Measurements from ENCODE around the gene BAD. TPM values are rescaled to one million over a fixed set of nuclear protein-coding genes. Genes with fewer than 3 reads are reported as not detected.
"Not testable (repeated sequence)": the region's sequence is repeated elsewhere in the genome, so short reads cannot be mapped to it uniquely, and the experiment has no call there.

BAD gene
- polyA plus RNA-seq, 3 donors, result 40.5 to 115 (median 70.6) TPM

DNA sequence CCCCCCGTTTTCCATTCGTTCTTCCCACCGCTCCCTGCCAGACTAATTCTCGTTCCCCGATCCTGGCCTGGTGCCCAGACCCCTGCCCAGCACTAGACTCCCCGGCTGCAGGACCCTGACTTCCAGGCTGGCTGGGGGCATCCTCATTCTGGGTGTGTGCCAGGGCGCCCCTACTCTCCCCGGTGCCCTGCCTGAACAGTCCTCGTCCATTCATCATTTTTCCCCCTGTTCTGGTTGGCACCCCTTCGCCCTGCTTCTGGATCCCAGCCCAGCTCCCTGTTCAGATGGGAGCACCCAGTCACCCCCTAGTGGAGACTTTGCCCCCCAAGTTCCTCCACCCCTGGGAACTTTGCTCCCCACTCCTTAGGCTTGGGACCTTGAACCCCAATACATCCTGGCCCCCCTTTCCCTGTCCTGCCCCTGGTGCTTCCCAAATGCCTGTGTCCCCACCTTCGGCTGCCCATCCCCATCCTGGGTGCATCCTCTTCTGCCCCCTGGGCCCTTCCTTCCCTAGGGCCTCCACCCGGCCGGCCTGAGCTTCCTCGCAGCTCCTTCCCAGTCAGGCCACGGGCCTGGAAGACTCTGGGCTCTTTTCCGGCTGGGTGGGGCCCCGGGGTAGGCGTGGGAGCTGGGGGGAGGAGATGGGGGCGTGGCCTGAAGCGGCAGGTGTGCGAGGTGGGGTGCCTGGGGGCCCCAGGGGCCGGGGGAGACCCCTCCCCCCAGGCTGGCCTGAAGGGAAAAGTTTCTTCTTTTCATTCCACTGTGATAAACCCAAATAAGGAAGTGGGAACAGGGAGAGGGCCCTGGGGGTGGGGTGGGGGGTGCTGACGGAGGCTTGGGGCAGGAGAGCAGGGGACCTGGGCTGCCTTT is 32.2 kb downstream of the BAD start:
- 3 to 6% (median 3%) methylated on average over 23 of the region's 23 CpGs for WGBS, 3 donors
- no peak overlapping the region for H3K27ac ChIP-seq (ENCODE audit: low read depth, low read length)

DNA sequence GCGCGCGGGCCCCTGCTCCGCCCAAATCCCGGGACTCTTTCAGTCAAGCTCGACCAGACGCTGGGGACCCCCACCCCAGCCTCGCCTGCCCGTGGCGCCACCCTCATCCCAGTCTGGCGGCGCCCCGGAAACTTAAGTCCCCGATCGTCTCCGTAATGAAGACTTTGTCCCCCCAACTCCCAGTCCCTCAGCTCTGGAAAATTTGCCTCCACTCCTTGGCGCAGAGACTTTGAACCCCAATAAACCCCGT is 32.8 kb downstream of the BAD start:
- WGBS, 3 donors, result 0 to 1% (median 0%) methylated on average over 17 to 18 of the region's 18 CpGs
- no peak overlapping the region for H3K27ac ChIP-seq (ENCODE audit: low read depth, low read length)

DNA sequence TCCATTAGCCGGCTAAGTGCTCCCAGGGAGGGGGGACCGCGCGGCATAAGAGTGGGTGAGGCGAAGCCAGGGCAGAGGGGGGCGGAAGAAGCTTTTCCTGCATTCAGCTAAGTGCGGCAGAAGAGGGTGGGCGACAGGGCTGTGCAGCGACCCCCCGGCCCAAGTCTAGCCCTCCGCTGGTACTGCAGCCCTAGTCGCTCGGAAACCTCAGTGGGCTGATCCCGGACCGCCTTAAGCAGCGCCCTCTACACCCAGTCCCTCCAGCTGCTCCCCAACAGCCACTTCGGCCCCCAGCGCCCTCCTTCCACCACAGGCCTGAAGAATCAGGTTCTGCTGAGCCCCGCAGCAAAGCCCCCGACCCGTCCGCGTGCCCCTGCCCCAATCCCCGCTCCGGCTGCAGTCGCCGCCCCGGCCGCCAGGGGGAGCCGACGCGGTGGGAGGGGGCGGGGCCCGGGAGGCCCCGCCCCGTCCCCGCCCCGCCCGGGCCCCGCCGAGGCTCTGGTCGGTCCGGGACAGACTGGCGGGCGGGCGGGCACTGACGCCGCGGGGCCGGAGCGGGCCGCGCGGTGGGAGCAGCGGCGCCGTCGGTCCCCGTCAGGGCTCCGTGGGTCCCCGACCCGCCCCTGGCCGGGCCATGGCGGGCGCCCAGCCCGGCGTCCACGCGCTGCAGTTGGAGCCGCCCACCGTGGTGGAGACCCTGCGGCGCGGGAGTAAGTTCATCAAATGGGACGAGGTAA is 33.3 kb downstream of the BAD start, which contains the start of gene PLCB3:
Gene PLCB3 (plus strand): TSS at position 515 of the 737 bp plus-strand sequence. CDS start 120 bp downstream, at position 635.
- WGBS, 3 donors, result 0 to 1% (median 0%) methylated on average over 45 to 75 of the region's 75 CpGs
- H3K27ac ChIP-seq (ENCODE audit: low read depth, low read length), result no peak within 1 kb of the TSS

DNA sequence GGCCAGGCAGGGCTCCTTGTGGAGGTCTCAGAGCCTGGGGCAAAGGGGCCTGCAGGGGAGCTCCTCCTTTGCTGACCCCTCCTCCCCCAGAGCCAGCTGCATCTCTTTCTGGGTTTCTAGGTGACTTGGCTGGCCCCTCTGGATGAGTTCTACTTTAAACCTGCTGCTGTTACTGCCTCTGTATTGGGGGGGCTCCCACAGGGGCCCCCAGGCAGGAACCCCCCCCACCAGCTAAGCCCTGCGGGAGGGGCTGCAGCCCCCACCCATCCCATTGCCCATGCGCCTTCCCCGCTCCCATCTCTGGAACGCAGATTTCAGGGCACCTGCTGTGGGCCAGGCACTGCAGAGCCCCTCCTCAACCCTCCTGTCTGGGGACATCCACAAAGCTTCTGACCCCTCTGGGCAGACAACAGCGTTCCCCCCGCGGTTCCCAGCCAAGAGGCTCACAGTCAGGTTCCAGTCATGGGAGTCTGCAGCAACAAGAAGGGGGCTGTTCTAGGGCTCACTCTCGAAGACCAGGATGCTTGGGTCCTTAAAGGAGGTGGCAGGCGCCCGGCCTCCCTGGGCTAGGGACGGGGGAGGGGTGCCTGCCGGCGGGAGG is 34.0 kb downstream of the BAD start:
- no peak overlapping the region for H3K27ac ChIP-seq (ENCODE audit: low read depth, low read length)
- WGBS, 3 donors, result 22 to 25% (median 23%) methylated on average over 13 of the region's 13 CpGs

DNA sequence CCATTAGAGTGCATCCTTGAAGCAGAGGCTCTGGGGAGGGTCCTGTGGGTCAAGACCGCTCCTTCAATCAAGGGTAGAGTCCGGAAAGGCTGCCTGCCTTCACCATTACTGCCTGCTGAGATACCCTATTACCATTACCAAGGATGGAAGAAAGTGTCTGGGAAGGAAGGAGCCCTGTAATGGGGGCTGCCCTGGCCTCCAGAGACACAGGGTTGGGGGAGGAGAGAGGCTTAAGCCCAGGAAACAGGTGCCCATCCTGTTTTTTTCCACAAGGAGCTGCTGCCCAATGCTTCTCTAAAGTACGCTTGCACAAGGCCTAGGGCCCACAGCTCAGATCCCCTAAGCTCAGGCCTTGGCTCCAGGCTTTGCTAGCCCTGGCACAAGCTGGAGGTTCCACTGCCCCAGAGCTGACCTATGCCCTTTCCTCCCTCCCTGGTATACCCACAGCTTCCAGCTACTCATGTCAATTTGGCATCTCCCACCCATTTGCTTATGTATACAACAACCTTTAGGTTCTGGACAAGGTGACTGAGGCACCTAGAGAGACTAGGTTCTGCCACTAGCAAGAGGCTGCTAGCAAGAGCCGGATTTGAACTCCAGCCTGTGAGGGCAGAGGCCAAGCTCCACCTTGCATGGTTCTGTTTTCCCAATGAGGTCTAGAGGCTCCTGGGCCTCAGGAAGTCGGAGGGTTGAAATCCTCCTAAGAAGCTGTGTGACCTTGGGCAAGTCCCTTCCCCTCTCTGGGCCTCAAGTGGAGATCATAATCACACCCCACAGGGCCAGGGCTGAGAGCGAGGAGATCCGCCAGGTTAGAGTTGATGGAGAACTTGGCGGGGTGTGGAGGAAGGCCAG is 34.7 kb downstream of the BAD start:
- 81 to 87% (median 87%) methylated on average over 8 of the region's 8 CpGs for WGBS, 3 donors
- H3K27ac ChIP-seq (ENCODE audit: low read depth, low read length), result no peak overlapping the region

DNA sequence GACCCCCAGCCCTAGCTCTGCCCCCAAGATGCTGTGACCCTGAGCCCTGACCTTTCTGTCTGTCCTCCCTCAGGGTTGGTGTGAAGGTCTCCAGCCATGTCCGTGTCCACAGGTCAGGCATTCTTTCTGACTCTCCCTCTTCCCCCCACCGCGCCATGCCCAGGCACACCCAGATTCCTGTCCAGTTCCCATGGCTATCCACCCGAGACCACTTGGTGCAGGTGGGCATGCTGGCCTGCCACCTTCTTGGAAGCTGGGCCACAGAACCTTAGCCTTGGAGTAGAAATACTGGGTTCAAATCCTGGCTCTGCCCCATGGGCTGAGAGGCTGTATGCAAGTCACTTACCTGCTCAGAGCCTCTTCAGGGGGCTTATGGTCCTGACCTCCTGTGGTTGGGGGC is 35.4 kb downstream of the BAD start:
- no peak overlapping the region for H3K27ac ChIP-seq (ENCODE audit: low read depth, low read length)
- 89 to 99% (median 91%) methylated on average over 4 of the region's 4 CpGs for WGBS, 3 donors

DNA sequence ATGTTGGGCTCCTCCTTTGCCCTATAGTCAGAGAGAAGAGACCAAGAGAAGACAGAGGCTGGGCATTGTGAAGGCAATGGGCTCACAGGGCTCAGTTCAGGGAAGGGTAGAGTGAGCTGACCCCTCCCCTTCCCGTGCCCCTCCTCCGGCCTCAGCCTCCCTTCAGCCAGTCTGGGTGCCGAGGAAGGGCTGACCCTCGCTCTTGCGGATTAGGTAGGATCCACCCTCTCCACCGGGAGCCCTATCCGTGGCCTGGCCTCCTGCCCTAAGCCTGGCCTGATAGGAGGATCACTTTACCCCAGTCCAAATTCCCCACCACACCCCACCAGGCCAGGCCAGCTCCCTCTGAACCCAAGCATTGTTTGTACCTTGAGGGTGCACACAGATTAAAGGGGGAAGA is 35.9 kb downstream of the BAD start:
- WGBS, 3 donors, result 63 to 87% (median 76%) methylated on average over 5 to 7 of the region's 7 CpGs
- no peak overlapping the region for H3K27ac ChIP-seq (ENCODE audit: low read depth, low read length)

DNA sequence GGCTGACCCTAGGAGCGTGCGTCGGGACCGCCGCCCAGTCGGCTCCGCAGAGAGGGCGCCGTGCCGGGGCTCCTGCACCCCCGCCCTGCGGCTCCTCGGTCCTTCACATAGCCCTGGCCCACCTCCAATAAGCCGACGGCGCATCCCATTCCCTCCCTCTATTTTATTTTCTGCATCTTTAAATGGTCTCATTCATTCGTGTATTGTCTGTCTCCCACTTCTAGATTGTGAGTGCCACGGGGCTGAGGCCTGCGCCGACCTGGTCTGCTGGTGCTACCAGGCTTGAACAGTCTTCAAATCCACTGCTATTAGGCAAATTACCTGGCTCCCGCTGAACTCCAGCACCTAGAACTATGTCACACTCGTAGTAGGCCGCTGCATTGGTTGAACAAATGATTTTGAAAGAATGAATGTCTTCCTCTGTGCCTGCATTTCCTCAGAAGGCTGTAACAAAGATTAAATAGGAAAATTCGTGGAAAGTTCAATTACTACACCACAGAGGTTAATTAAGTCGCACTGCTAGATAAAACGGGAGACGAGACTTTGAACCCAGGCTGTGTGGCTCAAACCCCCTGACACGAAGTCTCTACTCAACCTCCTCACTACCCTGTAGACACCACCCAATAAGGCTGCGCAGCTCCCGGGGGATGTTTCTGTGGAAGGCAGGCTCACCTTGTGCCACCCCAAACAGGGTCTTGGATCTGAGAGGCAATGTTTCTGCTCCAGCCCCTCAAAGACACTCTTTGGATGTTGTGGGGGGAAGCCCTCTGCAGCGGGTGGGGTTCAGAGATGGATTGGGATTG is 36.5 kb downstream of the BAD start:
- no peak overlapping the region for H3K27ac ChIP-seq (ENCODE audit: low read depth, low read length)
- 37 to 49% (median 41%) methylated on average over 31 of the region's 31 CpGs for WGBS, 3 donors

DNA sequence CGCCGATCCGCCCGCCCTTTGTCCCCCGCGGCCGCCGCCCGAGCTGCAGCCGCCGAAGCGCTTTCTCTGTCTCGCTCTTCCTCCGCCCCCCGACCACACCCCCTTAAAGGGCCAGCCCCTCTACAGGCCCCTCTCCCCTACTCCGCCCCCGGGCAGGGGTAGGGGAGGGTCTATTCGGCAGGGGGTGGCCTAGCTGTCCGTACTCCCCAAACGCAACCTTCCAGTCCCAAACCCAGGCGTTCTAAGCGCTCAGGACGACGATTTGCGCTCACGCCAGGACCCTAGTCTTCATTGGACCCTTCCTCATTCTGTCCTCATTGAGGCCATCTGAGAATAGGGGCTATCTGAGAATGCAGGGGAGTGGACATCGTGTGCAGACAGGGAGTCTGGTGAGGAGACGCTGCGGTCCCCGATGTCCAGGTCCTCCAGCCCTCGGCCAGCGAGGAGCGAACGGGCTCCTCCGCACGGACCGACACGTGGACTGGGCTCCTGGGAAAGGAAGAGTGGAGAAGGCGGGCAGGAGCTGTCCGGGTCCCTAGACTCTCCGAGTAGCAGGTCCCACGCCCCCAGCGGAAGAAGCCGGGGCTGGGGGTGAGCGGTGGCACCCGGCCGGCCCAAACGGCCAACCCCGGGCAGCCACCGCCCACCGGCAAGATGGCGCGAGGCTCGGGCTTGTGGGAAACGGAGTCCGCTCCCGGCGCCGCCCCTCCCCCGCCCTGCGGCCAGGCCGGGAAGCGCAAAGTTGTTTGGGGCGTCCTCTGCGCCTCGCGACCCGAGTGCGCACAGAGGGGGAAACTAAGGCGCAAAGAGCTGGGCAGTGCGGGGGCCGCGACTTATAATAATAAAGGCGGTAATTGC is 37.4 kb downstream of the BAD start, which contains the start of gene PPP1R14B:
Gene PPP1R14B (minus strand): TSS at position 73 of the 858 bp plus-strand sequence. CDS start 270 bp downstream, outside the sequence.
- 0 to 1% (median 1%) methylated on average over 39 to 70 of the region's 74 CpGs for WGBS, 3 donors
- H3K27ac ChIP-seq (ENCODE audit: low read depth, low read length), result no peak within 1 kb of the TSS

DNA sequence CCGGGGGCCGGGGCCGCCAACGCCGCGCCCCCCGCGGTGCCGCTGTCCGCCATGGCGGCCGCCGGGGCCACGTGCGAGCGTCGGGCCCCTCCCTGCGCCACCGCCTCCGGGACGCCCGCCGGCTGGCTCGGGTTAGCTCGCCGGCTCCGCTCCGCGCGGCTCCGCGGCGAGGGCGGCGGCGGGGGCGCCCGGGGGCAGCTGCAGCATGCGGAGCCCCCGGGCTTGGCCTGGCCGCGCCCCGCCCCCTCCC is 37.9 kb downstream of the BAD start:
- 0 to 5% methylated on average over 28 to 42 of the region's 43 CpGs; no CpG with 5 or more reads in 1 of the 3 donors for WGBS, 3 donors
- H3K27ac ChIP-seq (ENCODE audit: low read depth, low read length), result not testable (repeated sequence)

DNA sequence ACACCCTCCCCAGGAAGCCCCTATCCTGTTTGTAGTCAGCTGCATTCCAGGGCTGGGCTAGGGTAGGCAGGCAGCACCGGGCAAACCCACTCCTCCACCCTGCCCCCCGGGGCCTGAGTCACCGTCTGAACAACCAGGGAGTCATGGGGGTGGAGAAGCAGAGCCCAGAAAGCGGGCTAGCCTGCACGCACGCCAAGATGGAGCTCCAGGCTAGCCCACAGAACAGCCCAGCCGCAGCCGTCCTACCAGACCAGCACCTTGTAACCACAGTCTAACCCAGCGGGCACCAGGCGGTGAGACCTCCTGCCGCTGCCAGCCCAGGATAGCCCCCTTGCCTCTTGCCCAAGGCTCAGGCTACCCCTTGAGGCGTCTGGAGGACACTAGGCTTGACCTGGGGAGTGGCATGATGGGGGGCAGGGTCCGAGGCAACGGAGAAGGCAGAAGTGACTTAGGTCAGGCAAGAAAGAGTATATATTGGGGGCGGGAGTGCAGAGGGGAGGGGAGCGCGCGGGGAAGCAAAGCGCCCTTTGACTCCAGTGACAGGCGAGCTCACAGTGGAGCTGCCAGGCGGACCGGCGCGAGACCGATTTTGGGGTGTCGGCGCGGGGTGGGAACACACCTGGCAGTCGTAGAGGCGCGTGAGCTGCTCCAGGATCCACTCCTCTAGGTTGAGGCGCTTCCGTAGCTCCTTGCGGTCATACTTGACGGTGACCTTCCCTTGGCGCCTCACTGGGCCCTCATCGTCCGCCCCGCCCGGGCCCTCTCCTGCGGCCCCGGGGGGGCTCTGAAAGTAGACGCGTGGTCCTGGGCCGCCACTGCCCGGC is 38.5 kb downstream of the BAD start:
- H3K27ac ChIP-seq (ENCODE audit: low read depth, low read length), result no peak overlapping the region
- WGBS, 3 donors, result 1 to 2% (median 1%) methylated on average over 43 to 46 of the region's 46 CpGs

DNA sequence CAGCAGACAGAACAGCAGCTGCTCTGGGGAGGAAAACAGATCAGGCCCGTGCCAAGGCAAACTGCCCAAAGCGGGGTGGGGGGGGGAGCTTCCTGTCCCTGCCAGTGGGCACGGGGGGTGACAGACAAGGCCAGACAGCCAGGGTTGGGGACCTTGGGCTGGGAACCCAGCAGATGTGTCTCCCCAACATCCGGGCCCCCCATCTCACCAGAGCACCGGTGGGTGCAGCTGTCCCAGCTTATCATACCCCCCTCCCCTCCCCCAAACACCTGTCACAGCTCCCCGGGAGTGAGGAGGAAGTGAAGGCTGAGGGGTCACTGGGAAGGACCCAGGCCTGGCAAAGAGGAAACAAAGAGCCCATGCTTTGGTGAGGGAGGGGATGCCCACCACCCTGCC is 39.1 kb downstream of the BAD start:
- WGBS, 3 donors, result 0 to 2% (median 2%) methylated on average over 4 to 6 of the region's 6 CpGs
- no peak overlapping the region for H3K27ac ChIP-seq (ENCODE audit: low read depth, low read length)

DNA sequence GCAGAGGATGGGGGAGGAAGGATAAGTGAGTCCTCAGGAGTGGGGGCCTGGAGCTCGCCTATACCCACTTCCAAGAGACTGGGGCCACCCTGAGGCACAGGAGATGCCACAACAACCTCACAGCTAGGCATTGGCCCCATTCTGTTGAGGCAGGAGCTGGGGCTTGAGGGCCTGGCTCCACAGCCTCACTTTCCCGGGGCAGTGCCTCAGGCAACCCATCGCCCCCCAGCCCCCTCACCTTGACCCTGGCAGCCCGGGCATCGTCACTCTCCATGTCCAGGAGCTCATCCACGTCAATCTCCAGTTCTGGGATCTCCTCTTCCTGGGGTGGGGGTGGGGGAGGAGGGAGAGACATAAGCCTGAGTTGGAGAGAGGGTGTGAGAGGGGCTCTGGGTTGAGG is 39.5 kb downstream of the BAD start:
- no peak overlapping the region for H3K27ac ChIP-seq (ENCODE audit: low read depth, low read length)
- WGBS, 3 donors, result 25 to 45% (median 41%) methylated on average over 6 of the region's 6 CpGs

DNA sequence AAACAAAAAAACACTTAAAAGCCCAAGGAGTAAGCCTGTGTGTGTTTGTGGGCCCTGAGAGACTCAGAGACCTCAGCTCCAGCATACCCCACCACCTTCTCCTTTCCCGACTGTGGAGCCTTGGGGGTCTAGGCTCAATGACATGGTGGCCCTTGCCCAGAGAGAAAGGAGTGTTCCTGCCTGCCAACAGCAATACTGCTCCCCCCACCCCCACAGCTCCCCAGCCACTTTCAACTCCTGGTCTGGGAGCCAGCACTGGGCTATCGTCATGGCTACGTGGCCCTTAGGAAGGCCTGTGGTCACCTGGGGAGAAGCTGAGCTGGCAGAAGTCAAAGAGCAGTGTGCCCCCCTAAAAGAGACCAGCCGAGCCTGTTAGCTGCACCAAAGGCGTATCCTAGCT is 40.4 kb downstream of the BAD start:
- no peak overlapping the region for H3K27ac ChIP-seq (ENCODE audit: low read depth, low read length)
- 24 to 61% (median 53%) methylated on average over 5 of the region's 5 CpGs for WGBS, 3 donors

DNA sequence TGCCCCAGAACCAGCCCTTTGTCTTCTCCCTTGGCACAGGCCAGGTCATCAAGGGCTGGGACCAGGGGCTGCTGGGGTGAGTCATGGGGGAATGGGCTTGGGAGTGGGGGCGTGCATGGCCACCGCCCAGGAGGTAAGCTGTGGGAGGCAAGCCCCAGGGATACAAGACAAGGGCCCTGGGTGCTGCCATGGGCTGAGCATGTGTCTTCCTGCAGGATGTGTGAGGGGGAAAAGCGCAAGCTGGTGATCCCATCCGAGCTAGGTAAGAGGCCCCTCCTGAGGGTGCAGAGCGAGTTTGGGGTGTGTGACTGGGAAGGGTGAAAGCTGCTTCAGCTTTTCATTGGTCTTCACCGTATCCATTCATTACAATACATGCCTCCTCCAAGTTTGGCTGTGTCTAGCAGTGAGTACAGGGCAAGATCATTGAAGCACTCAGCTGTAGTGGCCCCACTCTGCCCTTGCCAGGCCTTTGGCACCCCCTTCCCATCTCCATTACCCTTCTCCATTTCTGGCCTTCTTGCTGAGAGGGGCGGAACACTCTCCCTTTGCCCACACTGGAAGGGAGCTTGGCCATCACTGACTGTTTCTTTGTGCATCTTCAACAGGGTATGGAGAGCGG is 41.1 kb downstream of the BAD start:
- no peak overlapping the region for H3K27ac ChIP-seq (ENCODE audit: low read depth, low read length)
- 74 to 85% (median 83%) methylated on average over 8 of the region's 8 CpGs for WGBS, 3 donors

All from adipose tissue (tissue), 3 donors.